Measurements from ENCODE around the gene PIGC. TPM values are rescaled to one million over a fixed set of nuclear protein-coding genes. Genes with fewer than 3 reads are reported as not detected.

Gene PIGC
- total and polyA plus RNA-seq, 2 donors (not counting 3 experiments of a cell fraction or from before 2014, with no cell fraction given), result 16.1 to 25.8 TPM

GRCh38 chr1:172411791-172412338 is 32.0 kb downstream of the PIGC start:
- no peaks in the 10 kb centered on the region for H3K9me1 ChIP-seq (replicated peaks; ENCODE audit: control insufficient read depth, extremely low read depth, insufficient read depth, low read length)
- POLR2A ChIA-PET, result interaction anchor here (0.6 kb wide), 1 partner anchor 636 kb away, joined by 4 read pairs; no protein-coding TSS in a partner anchor
- no peaks in the 10 kb centered on the region for H3K79me2 ChIP-seq (ENCODE audit: control insufficient read depth, insufficient read depth, low read length)
- dilution Hi-C loops (cut with MboI; ENCODE audit: extremely low pct_ligation_motif_present, low sequenced_read_pairs) (loop anchor here (25.0 kb wide), 1 partner anchor 400 kb away; no protein-coding TSS in a partner anchor), intact Hi-C loops (cut with micrococcal nuclease) (no loop called here)
- no peak for DNase-seq (ENCODE audit: low read depth, low spot score)
- no peak overlapping the region for H3K4me2 ChIP-seq (ENCODE audit: insufficient read depth, low read length)
- TF ChIP-seq GATA2 (IDR thresholded peaks at IDR 0.05; ENCODE audit: insufficient read depth, insufficient read length, low read depth, low read length) (no peak), MYC (IDR thresholded peaks at IDR 0.05; ENCODE audit: low read depth, low read length) (no peak), FOS (IDR thresholded peaks at IDR 0.05; ENCODE audit: borderline replicate concordance, insufficient read depth, low read length) (no peak), POLR2AphosphoS5 (IDR thresholded peaks at IDR 0.05; ENCODE audit: insufficient read depth, low read depth, low read length) (no peak), MAX (IDR thresholded peaks at IDR 0.05; ENCODE audit: insufficient read depth, insufficient read length) (no peak), EZH2 (IDR thresholded peaks at IDR 0.05; ENCODE audit: borderline replicate concordance, low read depth, low read length, severe bottlenecking) (no peak), POLR2A (IDR thresholded peaks at IDR 0.05; ENCODE audit: low read depth, low read length) (no peak), CTCF (IDR thresholded peaks at IDR 0.05; ENCODE audit: extremely low read depth in 1 of 2, insufficient read depth in 1 of 2, low read depth in 1 of 2, low read length in 2 of 2) (no peak), JUN (IDR thresholded peaks at IDR 0.05; ENCODE audit: borderline replicate concordance, insufficient read depth, insufficient read length, low read depth) (no peak)
- H3K27ac ChIP-seq (ENCODE audit: insufficient read depth, low read depth, low read length), result no peak overlapping the region
- no peaks in the 10 kb centered on the region for H4K20me1 ChIP-seq (replicated peaks; ENCODE audit: control insufficient read depth, extremely low read depth, insufficient read depth, low read length)
- CTCF ChIA-PET, result interaction anchor here (1.0 to 3.0 kb wide), 4 partner anchors 9 to 410 kb away, joined by 3 to 8 read pairs (median 6); partner anchors contain the start of gene C1orf105
- no peaks in the 10 kb centered on the region for H3K9me3 ChIP-seq (replicated peaks; ENCODE audit: control insufficient read depth, insufficient read depth, low read length)
- H3K27me3 ChIP-seq (ENCODE audit: control insufficient read depth in 2 of 2, insufficient read depth in 2 of 2, low read length in 2 of 2), result no peaks in the 10 kb centered on the region
- H3K36me3 ChIP-seq (ENCODE audit: control insufficient read depth in 2 of 2, extremely low read depth in 1 of 2, insufficient read depth in 2 of 2, low read length in 2 of 2), result no peaks in the 10 kb centered on the region
- no TSS peak for BruUV-seq (replicated peaks)
- no peak overlapping the region for H2AFZ ChIP-seq (ENCODE audit: low read depth, low read length)
- H3K9ac ChIP-seq (replicated peaks; ENCODE audit: extremely low read depth, insufficient read depth, low read length), result no peak overlapping the region
- H3K4me3 ChIP-seq (replicated peaks in 1 of 3; ENCODE audit: insufficient read depth in 1 of 3, low read depth in 1 of 3, low read length in 3 of 3), result no peak overlapping the region
- no peaks in the 10 kb centered on the region for H3K4me1 ChIP-seq (ENCODE audit: control insufficient read depth, extremely low read depth, insufficient read depth, low read length)
- FAIRE-seq, result no peak
